Measurements from ENCODE around the gene SLC22A8. TPM values are rescaled to one million over a fixed set of nuclear protein-coding genes. Genes with fewer than 3 reads are reported as not detected.

The SLC22A8 gene
- total and polyA plus RNA-seq, 10 donors: not detected

DNA sequence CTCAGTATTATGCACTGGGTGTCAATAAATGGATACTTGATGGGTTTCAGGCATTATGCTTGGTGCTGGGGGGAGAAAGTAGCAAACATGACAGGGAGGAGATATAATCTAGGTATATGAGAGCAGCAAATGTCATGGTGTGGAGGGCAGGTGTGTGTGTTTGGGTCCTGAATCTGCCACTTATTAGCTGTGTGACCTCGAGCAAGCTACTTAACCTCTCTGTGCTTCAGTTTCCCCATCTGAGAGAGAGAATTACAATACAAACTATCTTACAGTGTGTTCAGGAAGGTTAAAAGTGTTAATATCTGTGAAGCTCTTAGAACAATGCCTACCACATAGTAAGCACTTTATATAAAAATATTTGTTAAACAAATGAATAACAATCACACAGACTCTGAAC is 2.8 kb downstream of the SLC22A8 start:
- Histone ChIP-seq H3K4me1 (no peaks in the 10 kb centered on the region), H3K36me3 (no peaks in the 10 kb centered on the region), H3K4me3 (no peak overlapping the region), H3K9me3 (no peaks in the 10 kb centered on the region), H3K27me3 (replicated peaks in 1 of 7) (peaks cover 0 to 35% (median 0%) of the 10 kb centered on the region in 7 donors), H3K27ac (no peak overlapping the region)
- no peak for DNase-seq
- TF ChIP-seq POLR2AphosphoS5 (IDR thresholded peaks at IDR 0.05): no peak
- no peak for TF ChIP-seq POLR2A (IDR thresholded peaks at IDR 0.05)
- TF ChIP-seq CTCF (IDR thresholded peaks at IDR 0.05 in 8 of 11, conservative IDR thresholded peaks at IDR 0.05 in 3 of 11): no peak
- intact Hi-C loops (cut with DNase I; ENCODE audit: low total_unique reads): no loop called here
- WGBS, 5 donors: 68 to 85% (median 85%) methylated on average over 1 of the region's 1 CpG

DNA sequence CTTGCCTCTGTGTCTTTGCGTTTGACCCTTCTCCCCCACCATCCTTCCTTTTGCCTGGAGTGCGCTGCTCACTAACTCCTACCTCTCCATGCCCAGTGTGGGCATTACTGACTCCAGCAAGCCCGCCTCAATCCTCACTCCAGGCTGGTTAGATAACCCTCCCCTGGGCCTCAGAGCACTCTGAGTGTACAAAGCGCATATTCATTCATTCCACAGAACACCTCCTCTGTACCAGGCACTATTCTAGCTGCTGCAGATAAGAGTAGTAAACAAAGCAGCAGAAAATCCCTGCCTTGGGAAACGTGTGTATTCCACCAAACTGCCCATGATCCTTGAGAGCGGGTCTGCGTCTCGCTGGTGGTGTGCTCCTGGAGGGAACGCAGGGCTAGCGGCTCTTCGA is 3.2 kb downstream of the SLC22A8 start:
- DNase-seq: no peak
- 82 to 88% (median 86%) methylated on average over 11 of the region's 11 CpGs for WGBS, 5 donors
- intact Hi-C loops (cut with DNase I; ENCODE audit: low total_unique reads): no loop called here

DNA sequence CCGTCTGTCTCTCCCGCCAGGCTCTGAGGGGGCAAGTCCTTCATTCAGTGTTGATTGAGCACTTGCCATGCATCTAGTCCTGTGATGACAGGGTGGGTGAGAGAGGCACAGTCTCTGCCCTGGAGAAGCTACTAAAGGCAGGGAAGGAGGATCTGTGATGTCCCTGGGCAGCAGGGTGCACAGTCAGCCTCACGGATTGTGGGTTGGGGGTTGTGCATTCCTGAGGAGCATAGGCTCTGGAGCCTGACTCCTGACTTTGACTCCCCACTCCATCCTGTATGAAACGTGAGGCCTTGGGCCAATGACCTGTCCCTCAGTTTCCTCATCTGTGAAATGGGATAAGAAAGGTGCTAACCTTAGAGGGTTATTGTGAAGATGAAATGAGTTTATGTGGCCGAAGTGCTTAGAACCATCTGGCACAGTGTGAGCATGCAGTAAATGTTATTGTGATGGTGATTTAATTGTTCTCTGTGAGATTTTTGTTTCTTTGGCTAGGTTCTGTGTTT is 4.7 kb downstream of the SLC22A8 start:
- H3K9me3 ChIP-seq: no peaks in the 10 kb centered on the region
- no peak overlapping the region for H3K4me3 ChIP-seq
- peaks cover 0 to 16% (median 0%) of the 10 kb centered on the region in 7 donors for H3K27me3 ChIP-seq (replicated peaks in 1 of 7)
- 77 to 90% (median 77%) methylated on average over 5 of the region's 5 CpGs for WGBS, 5 donors
- no peak overlapping the region for H3K27ac ChIP-seq
- DNase-seq: no peak
- H3K4me1 ChIP-seq: no peaks in the 10 kb centered on the region
- no peak for TF ChIP-seq POLR2AphosphoS5 (IDR thresholded peaks at IDR 0.05)
- intact Hi-C loops (cut with DNase I; ENCODE audit: low total_unique reads): no loop called here
- H3K36me3 ChIP-seq: no peaks in the 10 kb centered on the region

More for the DNA sequence above, 3.2 kb downstream of the SLC22A8 start:
- H3K27ac ChIP-seq: no peak overlapping the region
- no peak overlapping the region for H3K4me3 ChIP-seq
- peaks cover 0 to 31% (median 0%) of the 10 kb centered on the region in 7 donors for H3K27me3 ChIP-seq (replicated peaks in 1 of 7)
- H3K4me1 ChIP-seq: no peaks in the 10 kb centered on the region
- H3K9me3 ChIP-seq: no peaks in the 10 kb centered on the region
- TF ChIP-seq CTCF (IDR thresholded peaks at IDR 0.05 in 8 of 11, conservative IDR thresholded peaks at IDR 0.05 in 3 of 11): no peak
- TF ChIP-seq POLR2A (IDR thresholded peaks at IDR 0.05): no peak
- TF ChIP-seq POLR2AphosphoS5 (IDR thresholded peaks at IDR 0.05): no peak
- H3K36me3 ChIP-seq: no peaks in the 10 kb centered on the region

DNA sequence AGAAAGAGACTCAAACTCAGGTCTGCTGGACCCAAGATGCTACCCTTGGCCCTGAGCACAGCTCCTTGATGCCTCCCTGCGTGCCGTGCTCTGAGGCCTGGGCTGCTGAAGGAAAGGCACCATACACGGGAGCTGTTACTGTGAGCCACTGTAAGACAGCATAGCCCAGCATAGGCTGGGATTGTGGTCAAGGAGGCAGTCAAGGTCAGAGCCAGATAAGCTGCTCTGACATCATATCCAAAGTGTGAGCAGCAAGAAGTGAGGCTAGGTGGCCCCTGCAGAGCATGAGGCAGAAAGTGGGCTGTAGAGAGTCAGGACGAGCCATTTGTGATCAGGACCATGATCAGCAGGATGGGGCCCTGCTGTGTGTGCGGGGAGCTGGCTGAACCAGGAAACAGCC is 7.7 kb downstream of the SLC22A8 start:
- no peaks in the 10 kb centered on the region for H3K36me3 ChIP-seq
- H3K4me1 ChIP-seq: no peaks in the 10 kb centered on the region
- no peak for DNase-seq
- H3K4me3 ChIP-seq: no peak overlapping the region
- no peak overlapping the region for H3K27ac ChIP-seq
- TF ChIP-seq CTCF (IDR thresholded peaks at IDR 0.05 in 8 of 11, conservative IDR thresholded peaks at IDR 0.05 in 3 of 11): no peak
- TF ChIP-seq POLR2A (IDR thresholded peaks at IDR 0.05): no peak
- no peak for TF ChIP-seq POLR2AphosphoS5 (IDR thresholded peaks at IDR 0.05)
- WGBS, 5 donors: 66 to 86% (median 73%) methylated on average over 5 of the region's 5 CpGs
- intact Hi-C loops (cut with DNase I; ENCODE audit: low total_unique reads): no loop called here
- H3K9me3 ChIP-seq: no peaks in the 10 kb centered on the region
- no peaks in the 10 kb centered on the region for H3K27me3 ChIP-seq (replicated peaks in 1 of 7)

GRCh38 chr11:63001456-63001855 is 14.2 kb downstream of the SLC22A8 start:
- no peak overlapping the region for H3K27ac ChIP-seq
- no peaks in the 10 kb centered on the region for H3K9me3 ChIP-seq
- TF ChIP-seq CTCF (IDR thresholded peaks at IDR 0.05 in 8 of 11, conservative IDR thresholded peaks at IDR 0.05 in 3 of 11) (no peak), POLR2AphosphoS5 (IDR thresholded peaks at IDR 0.05) (no peak), POLR2A (IDR thresholded peaks at IDR 0.05) (no peak)
- no peaks in the 10 kb centered on the region for H3K4me1 ChIP-seq
- H3K27me3 ChIP-seq (replicated peaks in 1 of 7): peaks cover 0 to 35% (median 0%) of the 10 kb centered on the region in 7 donors
- no peaks in the 10 kb centered on the region for H3K36me3 ChIP-seq
- DNase-seq: no peak
- 59 to 77% (median 70%) methylated on average over 9 of the region's 9 CpGs for WGBS, 5 donors
- intact Hi-C loops (cut with DNase I; ENCODE audit: low total_unique reads): no loop called here
- no peak overlapping the region for H3K4me3 ChIP-seq

All from spleen (tissue), 11 donors.